Activated CD8-positive, alpha-beta memory T cell treated with anti-CD3 and anti-CD28 coated beads, Interleukin-2, amount 50 U/mL, for 1 hour (primary cell): ENCODE results near the gene KLHDC9.

ENCODE experiments used
- DNase-seq: peaks from one replicate; pipeline ENCODE4 v3.0.0-alpha.2; 2020; ENCODE audit errors: extremely low read depth

KLHDC9 gene

DNA sequence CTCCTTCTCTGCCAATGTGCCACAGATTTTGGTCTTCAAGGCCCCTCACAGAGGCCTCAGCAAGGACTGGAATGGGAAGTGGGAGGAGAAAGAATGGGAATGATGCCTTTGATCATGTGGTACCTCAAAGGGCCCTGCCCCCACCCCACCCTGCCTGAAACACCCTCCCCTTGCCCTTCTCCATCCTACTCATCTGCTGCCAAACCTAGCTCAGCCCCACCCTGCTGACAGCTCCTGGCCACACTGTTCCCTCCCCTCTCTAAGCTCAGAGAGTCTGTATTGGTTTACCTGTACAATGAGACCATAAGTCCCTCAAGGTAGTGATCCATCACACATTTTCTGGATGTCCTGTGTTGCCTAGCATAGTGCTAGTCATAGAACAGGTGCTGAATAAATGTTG lies 21.8 kb upstream of the KLHDC9 start:
- DNase-seq, result no peak

DNA sequence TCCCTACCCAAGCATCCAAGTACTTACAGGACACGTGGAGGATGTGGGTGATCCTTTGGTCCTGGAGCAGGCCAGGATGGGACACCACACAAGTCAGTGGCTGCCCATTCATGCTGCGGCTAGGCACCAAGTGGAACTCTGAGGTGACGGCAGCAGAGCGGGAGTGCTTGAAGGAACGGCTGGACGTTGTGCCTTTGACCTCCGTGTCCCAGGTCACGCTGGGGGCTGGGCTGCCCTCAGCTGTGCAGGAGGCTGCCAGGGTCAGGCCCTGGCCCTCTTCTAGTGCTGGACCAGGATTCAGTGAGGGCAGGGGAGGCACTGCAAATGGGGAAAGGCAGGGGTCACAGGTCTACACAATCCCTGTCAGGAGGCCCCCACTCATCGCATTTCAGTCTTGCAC lies 20.7 kb upstream of the KLHDC9 start:
- DNase-seq, result no peak

- DNase-seq, result no peak
These were observed 18.6 kb upstream of the KLHDC9 start for GRCh38 chr1:161079436-161080110.

GRCh38 chr1:161080441-161081405 lies 17.4 kb upstream of the KLHDC9 start:
- DNase-seq, result no peak

DNA sequence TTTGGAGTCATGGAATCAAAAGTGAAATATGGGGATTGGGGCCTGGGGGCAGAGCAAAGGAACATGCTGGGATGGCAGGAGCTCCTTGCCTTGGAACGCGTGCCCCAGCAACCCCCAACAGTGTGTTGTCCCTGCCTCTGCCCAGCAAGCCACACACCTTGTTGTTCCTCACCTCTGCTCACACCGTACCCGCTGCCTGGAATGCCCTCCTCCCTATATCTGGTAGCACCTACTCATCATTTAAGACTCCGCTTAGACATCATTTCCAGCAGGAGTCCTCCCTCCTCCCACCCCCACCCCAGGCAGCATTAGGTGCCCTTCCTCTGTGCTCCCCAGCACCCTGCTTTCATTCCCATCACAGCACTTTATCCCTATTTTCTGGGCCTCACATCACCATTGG lies 16.6 kb upstream of the KLHDC9 start:
- no peak for DNase-seq

DNA sequence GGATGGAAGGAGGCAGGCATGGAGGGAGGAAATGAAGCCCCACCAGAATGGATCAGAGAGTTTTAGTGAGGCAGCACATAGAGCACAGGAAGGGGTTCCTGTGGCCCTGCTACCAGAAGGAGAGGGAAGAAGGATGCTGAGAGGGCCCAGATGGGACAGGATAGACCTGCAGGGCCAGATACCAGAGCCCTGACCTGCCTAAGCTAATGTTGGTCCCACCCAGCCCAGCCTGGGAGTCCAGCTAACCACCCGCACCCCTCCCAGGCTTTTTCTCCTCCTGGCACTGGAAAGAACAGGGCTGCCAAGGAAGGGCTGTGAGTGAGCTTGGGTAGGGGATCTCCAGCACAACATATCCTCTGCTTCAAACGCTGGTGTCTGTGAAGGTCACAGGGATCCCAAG lies 15.7 kb upstream of the KLHDC9 start:
- no peak for DNase-seq

DNA sequence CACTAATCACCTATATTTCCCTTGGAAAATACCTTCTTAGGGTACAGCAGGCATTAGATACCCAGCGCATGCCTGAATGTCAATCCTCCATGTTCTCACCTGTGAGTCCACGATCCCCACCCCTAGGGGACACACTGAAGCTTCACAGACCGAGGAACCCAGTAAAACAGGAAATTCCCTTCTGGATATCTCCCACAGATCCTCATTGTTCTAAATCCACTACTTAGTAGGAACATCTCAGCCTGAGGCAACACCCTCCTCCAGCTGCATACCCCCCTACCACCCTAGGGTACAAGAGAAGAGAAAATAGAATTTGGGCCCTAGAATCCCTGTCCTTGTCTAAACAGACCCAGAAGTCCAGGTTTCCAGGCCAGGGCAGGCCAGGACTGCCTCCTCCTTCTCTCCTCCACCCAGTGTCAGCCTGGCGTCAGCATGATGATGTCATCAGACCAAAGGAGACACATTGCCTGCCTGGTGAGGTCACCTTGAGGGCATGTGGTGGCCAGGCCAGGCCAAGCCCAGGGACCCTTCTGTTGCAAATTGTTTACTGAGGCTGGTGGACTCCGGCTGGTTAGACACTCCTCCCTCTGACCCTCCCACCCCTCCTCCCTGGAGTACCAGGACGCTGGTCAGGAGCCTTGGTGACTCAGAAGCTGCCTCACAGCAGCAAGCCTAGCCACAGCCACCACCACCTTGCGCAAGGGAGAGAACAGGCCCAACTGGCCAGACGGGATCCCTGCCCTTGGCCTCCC lies 15.0 kb upstream of the KLHDC9 start:
- DNase-seq, result no peak

- no peak for DNase-seq
These were observed 14.2 kb upstream of the KLHDC9 start for GRCh38 chr1:161083748-161084596.

- DNase-seq, result no peak
These were observed 13.6 kb upstream of the KLHDC9 start for GRCh38 chr1:161084597-161084988.

GRCh38 chr1:161085165-161085564 lies 13.0 kb upstream of the KLHDC9 start:
- no peak for DNase-seq

- DNase-seq, result no peak
These were observed 11.7 kb upstream of the KLHDC9 start for GRCh38 chr1:161086457-161086856.

DNA sequence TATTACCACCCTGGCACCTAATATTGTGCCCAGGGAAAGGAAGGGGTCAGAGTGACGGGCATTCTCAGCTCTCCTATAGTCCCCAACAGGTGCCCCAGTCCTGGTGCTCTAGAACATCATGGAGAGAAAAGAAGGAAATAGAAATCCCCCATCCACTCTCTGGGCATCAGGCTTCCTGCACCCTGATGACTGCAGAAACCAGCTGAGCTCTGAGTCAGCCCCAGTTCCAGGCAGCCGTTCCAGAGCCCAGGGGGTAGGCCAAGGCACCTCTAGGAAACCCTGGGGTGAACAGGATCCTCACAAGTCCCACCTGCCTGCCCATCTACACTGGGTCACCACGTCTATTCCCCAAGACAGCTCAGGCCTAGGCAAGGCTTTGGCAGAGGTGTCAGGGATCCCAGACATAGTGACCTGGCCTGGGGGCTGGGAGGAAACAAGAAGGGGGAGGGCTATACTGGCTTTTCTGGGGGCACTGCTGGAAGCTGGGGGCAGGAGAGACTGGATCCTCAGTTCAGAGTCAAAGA lies 9.5 kb upstream of the KLHDC9 start:
- DNase-seq, result no peak

DNA sequence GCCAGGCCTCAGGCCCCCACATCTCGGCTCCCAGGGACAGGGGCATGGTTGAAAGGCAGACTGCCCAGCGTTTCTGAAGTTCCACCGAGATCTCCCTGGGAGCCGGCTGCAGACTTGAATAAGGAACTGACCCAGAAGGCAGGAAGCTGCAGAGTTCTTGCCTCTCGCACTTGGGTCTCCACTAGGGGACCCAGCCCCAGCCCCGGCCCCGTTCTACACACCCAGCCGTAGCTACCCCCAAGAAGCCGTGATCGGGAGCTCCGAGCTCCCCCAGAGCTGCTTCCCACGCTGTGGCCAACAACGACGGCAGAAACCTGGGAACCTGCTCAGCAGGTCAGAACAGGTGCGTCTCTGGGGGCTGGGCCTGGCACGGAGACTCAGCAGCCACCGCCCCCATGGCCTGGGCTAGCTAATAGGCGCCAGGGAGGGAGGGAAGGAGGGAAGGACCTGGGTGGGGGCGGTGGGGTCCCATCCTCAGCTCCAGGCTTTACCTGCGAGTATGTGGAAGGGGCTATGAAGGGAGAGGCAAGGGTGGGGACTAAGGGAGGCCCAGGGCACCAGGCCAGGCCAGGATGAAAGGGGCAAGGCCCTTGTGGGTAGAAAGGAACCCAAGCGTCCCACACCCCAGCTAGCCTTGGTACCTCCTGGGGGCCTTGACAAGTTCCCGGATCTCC lies 8.8 kb upstream of the KLHDC9 start, which contains the start of gene NECTIN4:
Gene NECTIN4, minus strand, starts transcription at position 308 of the 674 bp plus-strand sequence. Its CDS starts 262 bp downstream, at position 46.
- no peak for DNase-seq

GRCh38 chr1:161089938-161090337 lies 8.2 kb upstream of the KLHDC9 start:
- no peak for DNase-seq

DNA sequence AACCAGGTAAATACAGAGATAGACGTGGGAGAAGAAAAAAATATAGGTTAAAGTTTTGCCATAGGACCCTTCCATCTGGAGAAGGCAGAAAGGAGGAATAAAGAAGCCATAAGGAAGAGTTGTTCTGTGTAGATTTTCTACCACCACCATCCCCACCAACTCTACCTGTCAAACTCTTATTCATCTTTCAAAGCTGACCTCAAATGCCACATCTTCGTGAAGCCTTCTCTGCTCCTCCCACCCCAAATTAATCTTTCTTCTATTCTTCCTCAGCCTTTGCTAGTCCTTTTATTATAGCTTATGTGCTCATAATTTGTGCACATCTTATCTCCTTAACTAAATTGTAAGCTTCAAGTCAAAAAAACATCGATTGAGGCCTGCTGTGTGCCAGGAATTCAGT lies 7.5 kb upstream of the KLHDC9 start:
- DNase-seq, result no peak

DNA sequence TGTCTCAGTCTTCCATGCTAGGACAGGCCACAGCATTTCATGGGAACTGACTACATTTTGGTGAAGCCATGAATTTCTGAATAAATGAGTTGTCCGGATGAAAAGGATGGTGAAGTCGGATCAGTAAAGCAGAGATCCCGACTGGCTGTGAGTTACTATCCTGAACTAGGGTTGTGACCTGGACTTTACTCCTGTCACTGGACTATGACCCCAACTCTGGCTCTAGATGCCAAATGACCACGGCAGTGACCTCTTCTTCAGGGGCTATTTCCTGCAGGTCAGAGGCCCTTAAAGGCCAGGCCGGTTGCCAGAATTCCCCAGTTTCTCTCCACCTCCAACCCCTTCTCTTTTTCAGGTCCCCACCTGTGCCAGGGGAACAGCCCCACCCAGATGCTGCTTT lies 7.1 kb upstream of the KLHDC9 start:
- no peak for DNase-seq

- DNase-seq, result no peak
These were observed 6.2 kb upstream of the KLHDC9 start for GRCh38 chr1:161091796-161092507.

DNA sequence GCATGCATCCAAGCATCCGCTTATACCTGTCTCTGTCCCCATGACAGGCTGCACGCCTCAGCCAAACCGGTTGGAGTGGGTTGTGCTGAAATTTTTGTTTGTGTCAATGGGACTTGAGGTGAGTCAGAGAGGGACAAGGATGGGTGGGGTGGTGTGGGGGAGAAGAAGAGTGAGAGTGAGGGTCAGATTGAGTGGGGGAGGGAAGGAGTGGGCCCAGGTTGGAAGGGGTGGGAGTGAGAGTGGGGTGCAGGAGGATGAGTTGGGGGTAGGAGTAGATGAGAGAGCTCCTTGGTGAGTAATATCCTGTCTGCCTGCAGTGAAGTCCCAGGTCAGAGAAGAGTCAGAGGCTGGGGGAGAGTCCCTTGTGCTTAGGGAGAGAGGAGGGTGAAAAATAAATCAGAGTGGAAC lies 5.5 kb upstream of the KLHDC9 start:
- no peak for DNase-seq

DNA sequence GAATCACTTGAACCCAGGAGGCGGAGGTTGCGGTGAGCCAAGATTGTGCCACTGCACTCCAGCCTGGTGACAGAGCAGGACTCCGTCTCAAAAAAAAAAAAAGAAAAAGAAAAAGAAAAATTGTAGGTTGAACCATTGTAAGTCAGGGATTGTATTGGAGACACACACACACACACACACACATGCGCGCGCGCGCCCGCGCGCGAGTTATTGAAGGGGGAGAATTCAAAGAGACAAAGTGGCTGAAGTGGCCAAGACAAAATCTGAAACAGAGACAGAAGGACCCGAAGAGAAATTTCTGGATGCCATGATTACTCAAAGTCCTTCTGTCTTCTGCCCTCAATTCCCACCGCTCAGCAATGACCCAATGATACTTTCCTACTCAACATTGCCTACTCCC lies 3.7 kb upstream of the KLHDC9 start:
- DNase-seq, result no peak

- no peak for DNase-seq
These were observed 2.9 kb upstream of the KLHDC9 start for GRCh38 chr1:161095230-161095629.
